DMS53 treated with DMSO at 0.1 percent for 48 hours (cell line): Measurements from ENCODE around the gene MBD6.
"Not testable (repeated sequence)": the region's sequence is repeated elsewhere in the genome, so short reads cannot be mapped to it uniquely, and the experiment has no call there.

Experiments
- DNase-seq: peaks from one replicate; lab custom pipeline; 2025; ENCODE audit not compliant: unreplicated experiment; lab: John Stamatoyannopoulos, UW

The MBD6 gene

DNA sequence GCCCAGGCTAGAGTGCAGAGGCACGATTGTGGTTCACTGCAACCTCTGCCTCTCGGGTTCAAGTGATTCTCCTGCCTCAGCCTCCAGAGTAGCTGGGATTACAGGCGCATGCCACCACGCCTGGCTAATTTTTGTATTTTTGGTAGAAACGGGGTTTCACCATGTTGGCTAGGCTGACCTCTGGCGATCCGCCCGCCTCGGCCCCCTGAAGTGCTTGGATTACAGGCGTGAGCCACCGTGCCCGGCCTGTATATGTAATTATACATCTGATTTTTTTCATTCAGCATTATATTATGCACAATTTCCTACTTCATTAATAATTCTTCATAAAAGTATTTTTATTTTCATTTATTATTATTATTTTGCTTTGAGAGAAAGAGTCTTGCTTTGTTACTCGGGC, 47.8 kb downstream of the MBD6 start:
- not testable (repeated sequence) for DNase-seq

DNA sequence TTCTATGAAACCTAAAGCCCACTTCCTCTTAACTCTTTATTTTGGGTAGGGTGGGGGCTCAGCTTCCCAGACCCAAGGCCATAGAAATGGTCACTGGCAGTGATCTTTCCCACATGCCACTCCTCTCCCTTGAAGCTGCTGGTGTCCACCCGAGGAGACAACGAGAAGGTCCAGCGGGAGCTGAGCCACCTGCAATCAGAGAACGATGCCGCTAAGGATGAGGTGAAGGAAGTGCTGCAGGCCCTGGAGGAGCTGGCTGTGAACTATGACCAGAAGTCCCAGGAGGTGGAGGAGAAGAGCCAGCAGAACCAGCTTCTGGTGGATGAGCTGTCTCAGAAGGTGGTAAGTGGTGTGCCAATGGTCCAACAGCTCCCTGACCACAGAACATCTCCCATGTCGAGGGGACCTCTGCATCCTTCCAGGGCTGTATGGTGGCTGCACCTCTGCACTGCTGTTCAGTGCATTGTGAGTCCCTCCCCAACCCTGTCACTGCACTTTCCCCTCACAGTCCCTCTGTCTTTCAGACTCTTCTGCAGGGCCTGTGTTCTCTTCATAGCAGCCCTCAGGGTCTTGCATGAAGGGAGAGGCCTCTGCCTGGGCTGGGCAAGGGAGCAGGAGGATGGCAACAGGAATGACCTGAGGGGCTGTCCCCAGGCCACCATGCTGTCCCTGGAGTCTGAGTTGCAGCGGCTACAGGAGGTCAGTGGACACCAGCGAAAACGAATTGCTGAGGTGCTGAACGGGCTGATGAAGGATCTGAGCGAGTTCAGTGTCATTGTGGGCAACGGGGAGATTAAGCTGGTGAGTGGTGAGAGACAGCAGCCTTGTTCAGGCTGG, 49.5 kb downstream of the MBD6 start:
- no peak for DNase-seq

DNA sequence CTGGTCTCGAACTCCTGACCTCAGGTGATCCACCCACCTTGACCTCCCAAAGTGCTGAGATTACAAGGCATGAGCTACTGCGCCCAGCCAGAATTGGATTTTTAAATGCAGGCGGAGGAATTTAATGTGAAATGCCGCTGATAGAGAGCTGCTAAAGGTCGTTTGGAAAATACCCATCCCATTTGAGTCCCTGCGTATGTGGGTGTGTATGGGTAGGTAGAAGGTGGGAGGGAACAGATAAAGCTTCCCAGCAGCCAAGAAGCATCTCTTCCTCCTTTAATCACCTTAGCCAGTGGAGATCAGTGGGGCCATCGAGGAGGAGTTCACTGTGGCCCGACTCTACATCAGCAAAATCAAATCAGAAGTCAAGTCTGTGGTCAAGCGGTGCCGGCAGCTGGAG, 52.2 kb downstream of the MBD6 start:
- DNase-seq: no peak

DNA sequence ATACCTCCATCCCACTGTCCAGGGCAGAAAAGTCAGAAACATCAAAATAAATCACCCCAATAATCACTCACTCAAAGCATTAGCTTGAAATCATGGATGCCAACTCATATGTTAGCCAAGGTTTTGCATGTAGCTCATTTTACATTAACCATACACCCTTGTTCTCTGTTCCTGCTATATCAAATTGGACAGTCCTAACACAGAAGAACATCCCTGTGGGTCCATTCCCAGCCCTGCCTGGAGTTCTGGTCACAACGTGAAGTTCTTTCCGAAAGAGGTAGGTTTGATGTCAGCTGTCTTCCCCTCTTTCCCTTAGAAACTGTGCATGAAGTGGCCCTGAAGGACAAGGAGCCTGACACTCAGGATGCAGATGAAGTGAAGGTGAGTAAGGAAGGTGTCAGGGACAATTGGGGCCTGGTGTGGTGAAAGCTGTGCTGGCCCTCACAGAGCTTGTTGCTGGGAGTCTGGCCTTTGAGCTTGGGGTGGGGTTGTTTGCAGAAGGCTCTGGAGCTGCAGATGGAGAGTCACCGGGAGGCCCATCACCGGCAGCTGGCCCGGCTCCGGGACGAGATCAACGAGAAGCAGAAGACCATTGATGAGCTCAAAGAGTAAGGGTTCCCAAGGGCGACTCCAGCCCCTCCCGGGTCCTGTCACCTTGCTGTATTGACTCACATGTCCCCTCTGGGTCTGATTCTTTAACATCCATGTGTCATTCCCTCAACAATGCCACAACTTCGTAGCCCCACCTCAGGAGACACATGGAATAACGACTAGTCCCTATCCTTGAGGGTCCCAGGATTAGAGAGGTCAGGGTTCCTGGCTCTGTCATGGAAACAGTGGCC, 53.4 kb downstream of the MBD6 start:
- DNase-seq: no peak

GRCh38 chr12:57576613-57577160, 54.1 kb downstream of the MBD6 start:
- DNase-seq: no peak

DNA sequence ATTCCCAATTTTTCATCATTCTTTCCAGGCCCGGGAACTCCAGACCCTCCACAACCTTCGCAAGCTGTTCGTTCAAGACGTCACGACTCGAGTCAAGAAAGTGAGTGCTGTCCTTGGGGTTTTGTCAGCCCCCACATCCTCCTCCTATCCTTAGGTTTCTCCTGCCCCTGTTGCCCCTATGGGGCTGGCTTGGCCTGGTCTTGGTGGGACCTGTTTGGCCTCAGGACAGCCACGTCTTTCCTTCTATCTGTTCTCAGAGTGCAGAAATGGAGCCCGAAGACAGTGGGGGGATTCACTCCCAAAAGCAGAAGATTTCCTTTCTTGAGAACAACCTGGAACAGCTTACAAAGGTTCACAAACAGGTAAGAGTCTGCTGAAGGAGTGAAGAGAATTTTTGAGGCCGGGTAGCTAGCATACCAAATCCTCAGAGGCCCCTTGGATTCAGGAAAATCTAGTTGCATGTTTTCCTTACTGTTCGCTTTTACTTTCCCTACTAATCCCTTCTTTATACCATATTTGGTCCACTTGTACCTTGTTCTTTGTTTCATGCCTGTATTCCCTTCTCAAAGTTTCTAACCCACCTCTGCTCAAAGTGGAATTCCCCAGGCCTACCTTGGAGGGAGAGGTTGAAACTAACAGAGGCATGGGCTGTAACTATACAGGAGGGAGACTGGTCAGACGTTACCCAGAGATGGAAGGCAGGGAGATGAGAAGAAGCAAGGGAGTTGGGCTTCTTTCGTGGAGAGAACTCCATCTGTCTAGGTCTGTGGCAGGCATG, 55.5 kb downstream of the MBD6 start:
- DNase-seq: no peak

- DNase-seq: no peak
Observed at GRCh38 chr12:57579011-57579410, 56.4 kb downstream of the MBD6 start.
